SW 1271 (cell line): ENCODE data around the gene LRRC61.
"Not testable (repeated sequence)": the region's sequence is repeated elsewhere in the genome, so short reads cannot be mapped to it uniquely, and the experiment has no call there.

Experiments
- DNase-seq, 2 experiments: peaks; one replicate each; lab custom pipeline; 2025; lab: John Stamatoyannopoulos, UW

The LRRC61 gene

DNA sequence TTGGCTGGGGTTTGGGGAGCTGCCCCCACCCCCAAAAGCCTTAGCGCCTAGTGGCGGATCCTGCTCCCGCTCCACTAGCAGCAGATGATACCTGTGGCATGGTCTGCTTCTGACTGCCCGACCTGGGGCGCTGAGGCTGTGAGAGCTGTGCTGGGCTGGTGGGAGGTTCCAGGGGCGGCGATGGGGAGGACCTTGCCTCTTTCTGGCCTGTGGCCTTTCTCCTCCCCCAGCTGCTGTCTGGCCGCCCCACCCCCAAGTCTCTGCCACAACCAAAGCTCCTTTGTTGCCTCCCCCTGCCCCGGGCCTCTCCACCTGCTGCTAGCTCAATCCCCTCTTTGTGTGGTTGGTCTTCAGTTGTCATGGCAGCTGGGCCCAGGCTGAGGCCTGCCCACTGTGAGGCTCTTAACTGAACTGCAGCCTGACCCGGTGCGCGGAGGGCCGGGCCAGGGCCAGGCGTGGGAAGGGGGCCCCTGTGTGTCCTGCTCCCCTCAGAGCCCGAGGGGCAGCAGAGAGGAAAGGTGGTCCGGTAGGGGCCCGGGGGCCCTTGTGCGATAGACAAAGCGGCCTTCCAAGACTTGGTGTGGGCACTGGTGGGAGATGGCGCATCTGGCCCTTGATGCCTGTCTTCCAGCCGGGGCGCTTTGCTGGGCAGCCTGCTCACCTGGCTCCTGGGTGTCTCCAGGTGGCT, 60.7 kb downstream of the LRRC61 start:
- DNase-seq: no peak

- DNase-seq: no peak
Observed at GRCh38 chr7:150384406-150385301, 61.5 kb downstream of the LRRC61 start.

DNA sequence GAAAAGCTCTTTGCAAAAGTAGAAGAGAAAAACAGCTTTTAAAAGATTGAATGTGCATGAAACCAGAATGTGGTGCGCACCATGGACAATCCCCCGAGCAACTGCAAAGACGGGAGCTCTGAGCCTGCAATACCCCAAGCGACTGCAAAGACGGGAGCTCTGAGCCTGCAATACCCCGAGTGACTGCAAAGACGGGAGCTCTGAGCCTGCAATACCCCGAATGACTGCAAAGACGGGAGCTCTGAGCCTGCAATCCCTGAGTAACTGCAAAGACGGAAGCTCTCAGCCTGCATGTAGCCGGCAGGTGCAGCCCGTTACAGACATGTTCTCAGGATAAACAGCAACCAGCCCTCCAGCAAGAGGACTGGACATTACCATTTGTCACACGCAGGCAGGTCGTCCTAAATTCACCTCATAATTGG, 62.2 kb downstream of the LRRC61 start:
- DNase-seq: no peak

DNA sequence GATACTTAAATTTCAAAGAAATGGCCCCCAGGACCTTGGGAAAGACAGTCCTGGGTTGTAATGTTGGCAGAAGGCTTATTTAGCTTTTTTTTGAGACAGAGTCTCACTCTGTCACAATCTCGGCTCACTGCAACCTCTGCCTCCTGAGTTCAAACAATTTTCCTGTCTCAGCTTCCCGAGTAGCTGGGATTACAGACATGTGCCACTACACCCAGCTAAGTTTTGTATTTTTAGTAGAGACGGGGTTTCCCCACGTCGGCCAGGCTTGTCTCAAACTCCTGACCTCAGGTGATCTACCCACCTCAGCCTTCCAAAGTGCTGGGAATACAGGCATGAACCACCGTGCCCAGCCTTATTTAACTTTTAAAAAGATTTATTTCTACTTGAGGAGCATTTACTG, 62.7 kb downstream of the LRRC61 start:
- DNase-seq: not testable (repeated sequence)
